GM19468 (cell line): Measurements from ENCODE around the gene SORCS2.

Experiments
- ATAC-seq: cut with Tn5 transposase; IDR thresholded peaks from one replicate; pipeline ENCODE4 v1.9.1; 2021; ENCODE audit warnings: mild to moderate bottlenecking, moderate library complexity, moderate number of reproducible peaks; ENCODE audit not compliant: unreplicated experiment; ENCODE audit errors: extremely low read depth

The SORCS2 gene

GRCh38 chr4:7297374-7297773, 105.0 kb downstream of the SORCS2 start:
- ATAC-seq = no peak

DNA sequence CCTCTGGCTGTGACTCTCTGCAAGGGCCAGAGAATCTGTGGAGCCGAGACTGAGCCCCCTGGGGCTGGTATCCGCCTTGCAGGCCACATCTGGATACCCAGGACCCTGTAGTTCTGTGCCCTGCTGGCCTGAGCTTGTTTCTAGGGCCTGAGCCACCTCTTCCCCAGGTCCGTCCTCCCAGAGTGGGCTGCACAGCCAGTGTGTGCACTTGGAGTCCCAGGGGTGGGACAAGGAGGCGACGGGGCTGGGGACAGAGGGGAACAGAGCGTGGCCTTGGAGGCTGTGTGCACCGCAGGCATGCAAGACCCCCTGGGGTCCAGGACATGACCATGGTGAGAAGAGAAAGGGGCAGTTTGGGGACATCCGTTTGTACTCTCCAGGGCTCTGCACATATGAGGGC, 105.5 kb downstream of the SORCS2 start:
- no peak for ATAC-seq

- no peak for ATAC-seq
Observed at GRCh38 chr4:7298619-7299009, 106.3 kb downstream of the SORCS2 start.

DNA sequence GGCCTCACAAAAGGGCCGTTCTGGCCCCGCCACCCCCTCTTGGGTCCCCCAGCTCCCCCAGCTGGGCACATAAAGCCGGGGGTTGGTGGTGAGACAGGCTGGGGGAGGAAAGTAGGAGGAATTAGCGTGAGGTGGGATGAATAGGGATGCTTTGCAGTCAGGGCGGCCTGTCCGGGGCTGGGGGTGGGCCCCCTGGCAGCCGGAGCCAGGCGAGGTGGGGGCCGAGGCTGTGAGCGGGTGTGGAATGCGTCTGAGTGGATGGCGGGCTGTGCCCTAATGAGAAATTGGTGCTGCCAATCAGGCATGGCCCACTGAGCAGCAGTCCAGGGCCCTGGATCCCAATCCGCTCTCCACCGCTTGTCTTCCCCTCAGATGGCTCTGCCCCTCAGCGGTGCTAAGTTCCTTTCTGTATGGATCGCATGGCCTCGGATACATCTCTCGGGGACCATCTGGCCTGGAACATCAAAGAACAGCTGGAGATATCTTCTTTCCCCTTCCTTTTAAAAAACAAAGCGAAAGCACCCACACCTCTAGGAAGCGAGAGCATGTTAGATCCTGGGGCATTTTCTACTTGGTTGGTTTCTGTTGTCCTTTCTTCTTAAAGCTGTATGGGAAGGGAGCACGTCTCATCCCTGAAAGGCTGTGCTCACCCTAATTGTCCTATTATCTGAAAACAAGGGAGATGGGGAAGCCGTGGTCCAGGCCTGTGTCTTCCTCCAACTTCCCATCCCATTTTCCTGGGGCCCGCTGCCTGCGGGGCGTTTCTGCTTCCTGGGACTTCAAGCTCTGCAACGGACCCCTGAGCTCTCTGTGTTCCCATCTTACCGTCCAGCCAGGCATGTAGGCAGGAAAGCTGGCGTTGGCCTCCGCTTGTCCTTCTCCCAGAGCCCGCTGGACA, 106.9 kb downstream of the SORCS2 start:
- no peak for ATAC-seq

DNA sequence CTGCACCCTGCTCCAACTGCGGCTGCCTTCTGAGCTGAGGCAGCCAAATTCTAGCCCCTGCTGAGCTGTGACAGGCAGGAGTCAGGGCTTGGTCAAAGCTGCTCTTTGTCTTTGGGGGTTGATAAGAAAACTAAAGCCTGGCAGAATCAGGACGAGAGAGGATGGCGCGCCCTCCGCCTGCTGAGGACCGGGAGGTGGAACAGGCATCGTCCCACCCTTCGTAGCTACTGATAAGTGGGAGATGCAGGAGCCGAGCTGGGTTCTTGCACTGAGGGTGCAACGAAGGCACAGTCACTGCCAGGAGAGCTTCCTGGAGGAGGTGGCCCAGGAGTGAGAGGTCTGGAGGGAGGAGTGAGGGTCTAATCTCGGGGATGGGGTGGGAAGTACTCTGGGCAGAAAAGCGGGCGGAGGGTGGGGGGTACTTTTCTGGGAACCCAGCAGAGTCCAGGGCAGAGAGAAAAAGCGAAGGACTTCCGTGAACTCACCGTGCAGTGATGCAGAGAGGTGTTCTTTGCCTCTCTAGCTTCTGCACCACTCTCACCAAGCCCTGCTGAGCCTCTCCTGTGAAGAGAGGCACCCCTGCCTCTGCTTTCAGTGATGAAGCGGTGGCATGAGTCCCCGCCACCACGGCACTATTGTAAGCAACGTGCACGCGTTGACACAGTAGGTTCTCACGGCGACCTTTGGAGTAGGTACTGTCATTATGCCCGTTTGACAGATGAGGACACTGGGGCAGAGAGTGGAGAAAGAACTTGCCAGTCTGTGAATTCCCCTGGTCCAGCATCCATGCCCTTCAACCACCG, 107.8 kb downstream of the SORCS2 start:
- ATAC-seq = no peak

- no peak for ATAC-seq
Observed at GRCh38 chr4:7300711-7301095, 108.4 kb downstream of the SORCS2 start.

DNA sequence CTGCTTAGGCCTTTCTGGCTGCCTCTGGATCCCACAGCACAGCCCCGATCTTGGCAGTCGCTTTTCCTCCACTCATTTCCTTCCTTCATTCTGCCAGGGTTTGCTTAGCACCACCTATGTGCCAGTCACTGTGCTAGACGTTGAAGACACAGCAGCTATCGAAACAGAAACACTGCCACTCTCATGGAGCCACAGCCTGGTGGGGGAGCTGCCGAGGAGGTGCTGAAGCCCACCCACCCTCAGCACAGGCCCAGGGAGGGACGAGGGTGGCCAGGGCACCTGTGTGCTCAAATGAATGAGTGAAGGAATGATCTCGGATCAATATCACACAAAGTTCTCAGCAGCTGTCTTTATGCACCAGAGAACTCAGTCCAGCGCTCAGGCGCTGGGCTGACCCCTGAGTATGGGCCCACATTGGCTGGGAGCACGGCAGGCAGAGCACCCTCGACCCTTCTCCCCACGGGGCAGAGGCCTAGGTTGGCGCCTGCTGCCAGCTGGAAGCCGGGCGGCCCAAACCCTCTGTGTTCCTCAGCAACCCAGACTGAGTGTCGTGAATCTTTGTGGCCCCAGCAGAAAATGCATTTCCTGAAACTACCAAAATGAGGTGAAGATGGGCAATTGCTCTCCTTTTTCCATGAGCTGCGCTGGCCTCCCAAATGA, 108.9 kb downstream of the SORCS2 start:
- ATAC-seq = no peak

GRCh38 chr4:7301846-7302630, 109.7 kb downstream of the SORCS2 start:
- no peak for ATAC-seq

DNA sequence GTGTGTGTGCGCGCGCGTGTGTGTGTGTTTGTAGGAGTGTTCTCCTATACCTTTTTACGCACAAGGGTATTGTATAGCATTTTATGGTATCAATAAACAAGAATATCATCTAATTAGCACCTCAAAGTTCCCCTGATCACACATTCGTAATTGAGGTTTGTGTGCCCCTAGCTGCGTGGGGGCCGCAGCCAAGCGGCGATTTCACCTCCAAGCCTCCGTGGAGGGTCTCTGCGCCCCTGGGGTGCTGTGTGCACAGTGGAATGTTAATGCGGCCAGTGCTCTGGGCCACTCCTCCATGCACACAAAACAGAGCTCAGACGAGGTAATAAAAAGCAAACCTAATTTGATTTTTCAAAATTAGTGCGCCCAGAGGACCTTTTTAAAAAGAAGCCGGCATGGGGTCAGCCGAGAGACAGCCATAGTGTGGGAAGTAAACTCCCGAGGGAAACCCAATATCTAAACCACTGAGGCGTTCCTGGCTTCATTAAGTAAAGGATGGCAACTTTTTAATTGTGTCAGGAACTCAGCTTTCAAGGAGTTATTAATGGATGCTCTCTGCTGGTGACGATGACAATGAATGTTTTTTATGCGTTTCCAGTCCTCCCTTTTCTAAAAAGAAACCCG, 110.6 kb downstream of the SORCS2 start:
- no peak for ATAC-seq

GRCh38 chr4:7303561-7303960, 111.2 kb downstream of the SORCS2 start:
- ATAC-seq = no peak

GRCh38 chr4:7304436-7304835, 112.1 kb downstream of the SORCS2 start:
- ATAC-seq = no peak

DNA sequence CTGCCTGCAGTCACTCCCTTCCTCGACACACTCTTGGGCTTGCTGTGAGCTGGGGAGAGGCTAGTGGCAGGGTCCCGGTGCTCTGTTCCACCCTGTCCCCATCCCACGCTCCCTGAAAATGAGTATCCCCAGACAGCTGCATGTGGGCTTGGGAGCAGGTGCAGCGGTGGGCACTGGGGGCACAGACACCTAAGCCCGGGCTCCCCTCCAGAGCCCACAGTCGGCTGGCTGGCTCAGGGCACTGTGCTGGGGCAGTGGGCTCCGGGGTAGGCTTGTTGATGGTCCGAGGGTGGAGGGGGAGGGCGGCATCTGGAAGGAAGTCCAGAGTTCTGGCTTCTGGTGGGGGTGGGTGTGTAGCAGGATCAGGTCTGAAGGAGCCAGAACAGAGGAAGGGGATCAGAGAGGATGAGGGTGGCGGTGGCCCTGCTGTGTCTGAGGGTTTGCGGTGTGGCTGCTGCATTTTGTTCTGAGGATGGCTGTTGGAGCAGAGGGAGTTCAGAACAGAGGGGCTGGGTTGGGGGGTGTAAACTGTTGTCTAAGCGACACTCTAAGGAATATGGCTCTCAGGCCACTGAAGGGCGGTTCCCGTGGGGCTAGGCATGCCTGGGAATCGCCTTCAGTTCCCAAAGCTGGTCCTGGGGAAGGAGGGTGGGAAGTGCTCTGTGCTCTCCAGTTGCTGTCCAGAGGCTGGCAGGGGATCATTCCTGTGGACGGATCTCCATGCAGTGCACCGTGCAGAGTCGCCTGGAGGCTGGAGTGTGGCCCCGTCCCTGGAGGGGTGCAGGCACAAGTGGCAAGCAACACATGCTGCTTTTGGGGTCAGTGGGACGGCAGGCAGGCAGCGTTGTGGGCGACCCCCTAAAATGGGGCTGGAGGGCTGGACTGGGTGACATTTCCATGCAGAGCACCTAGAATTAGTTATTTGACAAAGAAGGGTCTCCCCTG, 114.0 kb downstream of the SORCS2 start:
- ATAC-seq = no peak

DNA sequence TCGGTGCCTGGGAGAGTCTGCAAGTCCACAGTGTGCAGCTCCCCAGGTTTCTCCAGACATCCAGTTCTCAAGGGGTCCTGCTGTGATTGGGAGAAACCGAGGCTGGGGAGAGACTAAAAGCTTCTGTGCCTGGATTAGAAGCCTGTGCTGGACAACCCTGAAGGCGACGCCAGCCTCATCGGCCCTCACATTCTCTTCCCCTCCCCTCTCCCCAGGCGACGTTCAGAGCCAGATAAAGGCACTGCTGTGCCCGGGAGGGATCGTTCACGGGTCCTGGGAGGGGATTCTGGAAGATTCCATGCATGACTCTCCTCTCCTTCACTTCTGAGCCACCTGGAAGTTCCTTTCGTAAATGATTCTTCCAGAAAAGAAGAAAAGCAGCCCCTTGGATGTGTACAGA, 114.6 kb downstream of the SORCS2 start:
- ATAC-seq = no peak

DNA sequence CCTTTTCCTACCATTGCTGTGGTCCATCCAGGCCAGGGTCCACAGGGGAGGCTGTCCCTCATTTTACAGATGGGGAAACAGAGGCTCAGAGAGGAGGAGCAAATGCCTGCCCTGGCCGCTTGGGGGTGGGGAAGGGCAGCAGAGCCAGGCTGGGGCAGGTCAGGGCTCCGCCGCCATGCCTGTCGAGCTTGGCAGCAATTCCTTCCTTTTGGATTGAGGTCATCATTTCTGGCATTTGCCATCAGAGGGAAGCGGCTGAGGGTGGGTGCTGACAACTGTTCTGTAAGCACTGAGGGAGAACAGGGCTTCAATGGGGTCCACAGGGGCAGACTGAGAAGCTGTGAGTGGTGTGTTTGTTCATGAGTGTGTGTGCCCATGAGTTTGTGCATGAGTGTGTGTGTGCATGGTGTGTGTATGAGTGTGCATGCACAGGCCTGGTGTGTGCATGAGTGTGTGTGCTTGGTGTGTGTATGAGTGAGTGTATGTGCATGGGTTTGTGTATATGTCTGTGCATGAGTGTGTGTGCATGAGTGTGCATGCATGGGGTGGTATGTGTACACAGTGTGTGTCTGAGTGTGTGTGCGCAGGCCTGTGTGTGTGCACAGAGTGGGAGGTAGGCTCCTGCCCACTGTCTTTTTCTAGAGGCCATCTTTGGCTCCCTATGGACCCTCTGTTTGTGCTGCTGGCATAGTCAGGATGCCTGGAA, 115.2 kb downstream of the SORCS2 start:
- ATAC-seq = no peak

DNA sequence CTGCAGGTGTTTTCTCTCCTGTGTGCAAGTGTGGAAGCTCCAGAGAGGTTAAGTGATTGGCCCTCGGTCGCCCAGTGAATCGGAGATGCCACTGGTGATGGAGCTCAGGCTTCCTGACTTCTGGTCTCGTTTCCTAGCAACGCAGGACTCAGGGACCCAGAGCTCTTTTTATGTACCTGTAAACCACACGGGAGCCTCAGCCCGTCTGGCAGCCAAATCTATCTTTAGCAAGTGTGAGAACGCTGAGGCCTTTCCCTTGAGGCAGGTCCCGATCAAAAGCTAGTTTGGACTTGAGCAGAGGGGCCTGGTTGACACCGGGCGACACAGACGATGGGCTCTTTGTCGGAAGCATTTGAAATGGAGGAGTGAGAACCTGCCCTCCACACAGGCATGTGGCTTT, 116.8 kb downstream of the SORCS2 start:
- ATAC-seq = no peak

DNA sequence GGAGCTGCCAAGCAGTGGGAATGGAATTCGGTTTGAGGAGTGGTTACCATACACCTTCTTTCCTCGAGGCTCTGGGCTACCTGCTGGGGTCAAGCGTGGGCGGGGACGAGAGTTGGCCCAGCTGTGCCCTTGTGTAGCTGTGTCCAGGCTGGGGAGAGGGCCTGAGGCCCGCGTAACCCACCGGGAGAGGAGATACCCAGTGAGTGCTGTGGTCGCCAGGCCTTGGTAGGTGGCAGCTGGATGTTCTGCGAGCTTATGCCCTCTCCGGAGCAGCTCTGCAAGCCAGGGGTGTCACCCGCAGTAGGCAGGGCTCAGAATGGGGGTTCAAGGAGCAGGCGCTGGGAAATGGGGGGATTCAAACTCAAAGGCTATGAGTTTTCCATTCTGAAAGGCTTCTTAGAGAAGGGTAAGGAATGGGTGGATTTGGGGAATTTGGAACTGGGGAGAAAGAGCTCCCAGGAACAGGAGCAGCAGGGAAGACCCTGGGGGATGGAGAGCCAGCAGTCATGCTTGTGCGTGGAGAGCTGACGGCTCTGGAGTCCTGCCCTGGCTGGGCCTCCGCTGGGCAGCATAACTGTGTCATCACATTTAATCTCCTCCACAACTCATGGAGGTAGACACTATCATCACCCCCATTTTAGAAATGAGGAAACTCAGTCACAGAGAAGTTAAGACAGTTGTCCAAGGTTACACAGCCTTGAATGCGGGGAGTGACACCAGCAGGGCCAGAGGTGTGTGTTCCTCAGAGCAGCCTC, 117.5 kb downstream of the SORCS2 start:
- ATAC-seq = no peak

DNA sequence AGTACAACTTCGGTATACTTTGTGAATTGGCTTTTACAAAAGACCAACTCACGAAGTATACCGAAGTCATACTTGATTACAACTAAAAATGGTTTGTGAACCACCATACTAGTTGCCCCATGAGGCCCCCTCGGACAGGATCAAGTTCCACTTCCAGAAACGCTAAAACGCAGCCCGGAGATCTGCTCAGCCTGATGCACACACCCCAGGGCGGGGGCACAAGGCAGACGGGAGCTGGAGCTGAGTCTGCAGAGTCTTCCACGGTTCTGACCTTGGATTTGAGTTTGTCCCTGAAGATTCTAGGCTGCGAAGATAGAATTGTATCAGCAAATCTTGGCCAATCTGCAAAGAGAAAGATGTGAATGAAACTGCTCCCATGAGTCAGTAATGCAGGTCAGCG, 118.1 kb downstream of the SORCS2 start:
- ATAC-seq = no peak
